ENCODE data around the gene XG. TPM values are rescaled to one million over a fixed set of nuclear protein-coding genes. Genes with fewer than 3 reads are reported as not detected.
"Not testable (repeated sequence)": the region's sequence is repeated elsewhere in the genome, so short reads cannot be mapped to it uniquely, and the experiment has no call there.

Gene XG
- total and polyA plus RNA-seq, 4 donors = 0.21 to 0.71 (median 0.39) TPM

GRCh38 chrX:2723286-2723879 lies 28.5 kb upstream of the XG start:
- Histone ChIP-seq H3K27me3 (ENCODE audit: control insufficient read depth in 3 of 3, insufficient read depth in 3 of 3, low read length in 2 of 3) (peaks cover 0 to 2% (median 0%) of the 10 kb centered on the region in 3 donors), H3K9ac (ENCODE audit: insufficient read depth in 1 of 2, low read length in 2 of 2) (no peak overlapping the region), H3K4me3 (no peak overlapping the region), H3K27ac (ENCODE audit: low read depth in 1 of 2, low read length in 1 of 2) (no peak overlapping the region), H3K36me3 (ENCODE audit: control insufficient read depth in 4 of 4, insufficient read depth in 4 of 4, low read length in 4 of 4) (peaks cover 27 to 43% (median 35%) of the 10 kb centered on the region in 4 donors), H3K4me1 (ENCODE audit: control insufficient read depth in 5 of 5, insufficient read depth in 5 of 5, low read length in 5 of 5) (no peaks in the 10 kb centered on the region), H3K9me3 (ENCODE audit: control insufficient read depth in 4 of 4, insufficient read depth in 3 of 4, low read length in 3 of 4) (no peaks in the 10 kb centered on the region)
- no peak for TF ChIP-seq CTCF (IDR thresholded peaks at IDR 0.05; ENCODE audit: control extremely low read depth, extremely low read depth)
- WGBS, 2 donors = 87 to 92% methylated on average over 20 of the region's 20 CpGs
- DNase-seq = no peak
- no peak for ATAC-seq (ENCODE audit: insufficient read depth, low FRiP score)

- not testable (repeated sequence) for ATAC-seq (ENCODE audit: insufficient read depth, low FRiP score); DNase-seq; H3K4me1 ChIP-seq (ENCODE audit: control insufficient read depth in 5 of 5, insufficient read depth in 5 of 5, low read length in 5 of 5); H3K4me3 ChIP-seq; H3K27ac ChIP-seq (ENCODE audit: low read depth in 1 of 2, low read length in 1 of 2); H3K9me3 ChIP-seq (ENCODE audit: control insufficient read depth in 4 of 4, insufficient read depth in 3 of 4, low read length in 3 of 4); H3K9ac ChIP-seq (ENCODE audit: insufficient read depth in 1 of 2, low read length in 2 of 2); H3K27me3 ChIP-seq (ENCODE audit: control insufficient read depth in 3 of 3, insufficient read depth in 3 of 3, low read length in 2 of 3)
- 92 to 95% methylated on average over 11 of the region's 11 CpGs for WGBS, 2 donors
- H3K36me3 ChIP-seq (ENCODE audit: control insufficient read depth in 4 of 4, insufficient read depth in 4 of 4, low read length in 4 of 4) = peaks cover 27 to 54% (median 39%) of the 10 kb centered on the region in 4 donors
These were observed 24.6 kb upstream of the XG start for GRCh38 chrX:2727264-2727663.

- no peak for DNase-seq
- TF ChIP-seq CTCF (IDR thresholded peaks at IDR 0.05; ENCODE audit: control extremely low read depth, extremely low read depth) = no peak
- Histone ChIP-seq H3K9ac (ENCODE audit: insufficient read depth in 1 of 2, low read length in 2 of 2) (no peak overlapping the region), H3K4me1 (ENCODE audit: control insufficient read depth in 5 of 5, insufficient read depth in 5 of 5, low read length in 5 of 5) (no peaks in the 10 kb centered on the region), H3K36me3 (ENCODE audit: control insufficient read depth in 4 of 4, insufficient read depth in 4 of 4, low read length in 4 of 4) (peaks cover 19 to 58% (median 32%) of the 10 kb centered on the region in 4 donors), H3K4me3 (no peak overlapping the region), H3K27me3 (ENCODE audit: control insufficient read depth in 3 of 3, insufficient read depth in 3 of 3, low read length in 2 of 3) (no peaks in the 10 kb centered on the region), H3K27ac (ENCODE audit: low read depth in 1 of 2, low read length in 1 of 2) (no peak overlapping the region), H3K9me3 (ENCODE audit: control insufficient read depth in 4 of 4, insufficient read depth in 3 of 4, low read length in 3 of 4) (peaks cover 0 to 1% (median 0%) of the 10 kb centered on the region in 4 donors)
- WGBS, 2 donors = 39 to 76% methylated on average over 9 of the region's 9 CpGs
- ATAC-seq (ENCODE audit: insufficient read depth, low FRiP score) = no peak
These were observed 19.8 kb upstream of the XG start for GRCh38 chrX:2732076-2732475.

- Histone ChIP-seq H3K27me3 (ENCODE audit: control insufficient read depth in 3 of 3, insufficient read depth in 3 of 3, low read length in 2 of 3) (no peaks in the 10 kb centered on the region), H3K36me3 (ENCODE audit: control insufficient read depth in 4 of 4, insufficient read depth in 4 of 4, low read length in 4 of 4) (peaks cover 16 to 54% (median 30%) of the 10 kb centered on the region in 4 donors), H3K9ac (ENCODE audit: insufficient read depth in 1 of 2, low read length in 2 of 2) (no peak overlapping the region), H3K9me3 (ENCODE audit: control insufficient read depth in 4 of 4, insufficient read depth in 3 of 4, low read length in 3 of 4) (peaks cover 0 to 1% (median 0%) of the 10 kb centered on the region in 4 donors), H3K4me1 (ENCODE audit: control insufficient read depth in 5 of 5, insufficient read depth in 5 of 5, low read length in 5 of 5) (no peaks in the 10 kb centered on the region), H3K27ac (ENCODE audit: low read depth in 1 of 2, low read length in 1 of 2) (no peak overlapping the region), H3K4me3 (no peak overlapping the region)
- no peak for ATAC-seq (ENCODE audit: insufficient read depth, low FRiP score)
- DNase-seq = no peak
- TF ChIP-seq CTCF (IDR thresholded peaks at IDR 0.05; ENCODE audit: control extremely low read depth, extremely low read depth) = no peak
These were observed 19.2 kb upstream of the XG start for GRCh38 chrX:2732649-2733048.

Measured in lung (tissue), 12 donors.